Activated CD8-positive, alpha-beta T cell treated with anti-CD3 and anti-CD28 coated beads for 36 hours (primary cell): Measurements from ENCODE around the gene HDC. TPM values are rescaled to one million over a fixed set of nuclear protein-coding genes. Genes with fewer than 3 reads are reported as not detected.

Experiments
- ATAC-seq: fragments of 200-7000 bp; cut with Tn5 transposase; one replicate; pipeline ENCODE4 v1.10.0; 2021; ENCODE audit warnings: mild to moderate bottlenecking, moderate library complexity
- CTCF ChIA-PET: fragments of 350-600 bp; sonication (Branson Sonifier 250); formaldehyde crosslinking; loops from one replicate; lab custom pipeline; 2021; ENCODE audit warnings: antibody characterized with exemption; lab: Charles Lee
- POLR2A ChIA-PET: fragments of 350-600 bp; sonication (Branson Sonifier 250); formaldehyde crosslinking; loops from one replicate; lab custom pipeline; 2021; ENCODE audit warnings: antibody characterized with exemption; lab: Charles Lee
- DNase-seq: peaks from one replicate; pipeline ENCODE4 v3.0.0-alpha.2; 2020
- H3K27ac Mint-ChIP-seq: one replicate; pipeline ENCODE4 v1.8.0; 2021; ENCODE audit warnings: mild to moderate bottlenecking, mixed read lengths
- H3K27me3 Mint-ChIP-seq: one replicate; pipeline ENCODE4 v1.8.0; 2021; ENCODE audit warnings: mixed read lengths
- H3K36me3 Mint-ChIP-seq: one replicate; pipeline ENCODE4 v1.8.0; 2021; ENCODE audit warnings: low read depth, mixed read lengths
- H3K4me1 Mint-ChIP-seq: one replicate; pipeline ENCODE4 v1.8.0; 2021; ENCODE audit warnings: low read depth, mixed read lengths
- H3K4me3 Mint-ChIP-seq: one replicate; pipeline ENCODE4 v1.8.0; 2021; ENCODE audit warnings: mild to moderate bottlenecking, moderate library complexity, mixed read lengths
- H3K9me3 Mint-ChIP-seq: one replicate; pipeline ENCODE4 v1.8.0; 2021; ENCODE audit warnings: mixed read lengths
- intact Hi-C: fragments of 100-400 bp; cut with micrococcal nuclease; formaldehyde crosslinking; loops from one replicate; pipeline ENCODE4 v1.10.0; 2022
- total RNA-seq, 2 experiments: library from RNA; stranded (reverse); gene quantifications; one replicate each; pipeline ENCODE4 v1.2.3, GENCODE V29; 2021
- TF ChIP-seq, protein P1 (sequence below): fragments of 200-600 bp; IDR thresholded peaks from one replicate; pipeline ENCODE4 v1.8.0; 2022; ENCODE audit warnings: antibody characterized with exemption, mild to moderate bottlenecking

Gene HDC
- not detected for total RNA-seq

DNA sequence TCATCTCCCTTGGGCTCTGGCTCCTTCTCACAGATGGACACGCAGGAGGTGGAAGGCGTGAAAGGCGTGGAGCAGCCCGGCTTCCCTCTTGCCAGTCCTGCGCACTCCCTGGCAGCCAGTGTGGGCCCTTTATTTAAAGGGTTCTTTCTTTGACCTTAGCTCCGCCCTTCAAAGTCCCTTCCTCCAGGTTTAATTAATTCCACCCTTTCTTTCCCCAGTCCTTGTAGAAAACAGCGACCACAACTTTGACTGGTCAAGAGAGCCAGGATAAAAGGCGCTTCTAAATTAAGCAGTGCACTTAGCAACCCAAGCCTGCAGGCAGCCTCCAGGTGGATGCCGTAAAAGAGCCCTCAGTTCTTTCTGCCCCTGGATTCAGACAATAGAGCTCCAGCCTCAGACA, at the start of gene HDC:
Gene HDC, minus strand, starts transcription at position 107 of the 400 bp plus-strand sequence. Its CDS starts 103 bp downstream, at position 4.
- H3K9me3 Mint-ChIP-seq: peaks cover 3% of the 10 kb centered on the region
- POLR2A ChIA-PET: no interaction called here
- intact Hi-C loops: no loop called here
- H3K4me1 Mint-ChIP-seq: peaks cover 30% of the 10 kb centered on the region
- H3K4me3 Mint-ChIP-seq: no peak within 1 kb of the TSS
- TF ChIP-seq, protein P1, sequence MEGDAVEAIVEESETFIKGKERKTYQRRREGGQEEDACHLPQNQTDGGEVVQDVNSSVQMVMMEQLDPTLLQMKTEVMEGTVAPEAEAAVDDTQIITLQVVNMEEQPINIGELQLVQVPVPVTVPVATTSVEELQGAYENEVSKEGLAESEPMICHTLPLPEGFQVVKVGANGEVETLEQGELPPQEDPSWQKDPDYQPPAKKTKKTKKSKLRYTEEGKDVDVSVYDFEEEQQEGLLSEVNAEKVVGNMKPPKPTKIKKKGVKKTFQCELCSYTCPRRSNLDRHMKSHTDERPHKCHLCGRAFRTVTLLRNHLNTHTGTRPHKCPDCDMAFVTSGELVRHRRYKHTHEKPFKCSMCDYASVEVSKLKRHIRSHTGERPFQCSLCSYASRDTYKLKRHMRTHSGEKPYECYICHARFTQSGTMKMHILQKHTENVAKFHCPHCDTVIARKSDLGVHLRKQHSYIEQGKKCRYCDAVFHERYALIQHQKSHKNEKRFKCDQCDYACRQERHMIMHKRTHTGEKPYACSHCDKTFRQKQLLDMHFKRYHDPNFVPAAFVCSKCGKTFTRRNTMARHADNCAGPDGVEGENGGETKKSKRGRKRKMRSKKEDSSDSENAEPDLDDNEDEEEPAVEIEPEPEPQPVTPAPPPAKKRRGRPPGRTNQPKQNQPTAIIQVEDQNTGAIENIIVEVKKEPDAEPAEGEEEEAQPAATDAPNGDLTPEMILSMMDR: no peak
- H3K27me3 Mint-ChIP-seq: peaks cover 2% of the 10 kb centered on the region
- ATAC-seq (no peak), DNase-seq (no peak)
- no peaks in the 10 kb centered on the region for H3K36me3 Mint-ChIP-seq
- CTCF ChIA-PET: no interaction called here
- H3K27ac Mint-ChIP-seq: no peak within 1 kb of the TSS

DNA sequence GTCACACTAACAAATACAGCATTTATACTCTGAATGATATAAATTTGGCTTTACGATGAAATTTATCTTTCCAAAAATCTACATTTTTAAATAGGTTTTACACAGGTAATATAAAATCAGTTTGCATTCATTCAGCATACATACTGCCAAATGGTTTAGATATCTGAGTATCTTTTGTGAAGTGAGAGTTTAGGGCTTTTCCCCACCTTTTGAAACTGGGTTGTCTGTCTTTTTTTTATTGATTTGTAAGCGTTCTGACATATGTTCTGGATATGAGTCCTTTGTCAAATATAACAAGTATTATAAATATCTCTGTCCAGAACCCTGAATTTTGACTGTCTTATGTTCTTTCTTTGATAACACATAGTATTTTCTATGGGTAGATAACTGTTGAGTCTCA, 47.1 kb upstream of the HDC start:
- intact Hi-C loops: no loop called here
- TF ChIP-seq, protein P1: no peak
- H3K36me3 Mint-ChIP-seq: peaks cover 21% of the 10 kb centered on the region
- ATAC-seq (no peak), DNase-seq (no peak)
- no peak overlapping the region for H3K27ac Mint-ChIP-seq
- ChIA-PET CTCF (no interaction called here), POLR2A (no interaction called here)
- H3K4me3 Mint-ChIP-seq: no peak overlapping the region
- H3K27me3 Mint-ChIP-seq: no peaks in the 10 kb centered on the region
- H3K4me1 Mint-ChIP-seq: peaks cover 7% of the 10 kb centered on the region
- peaks cover 9% of the 10 kb centered on the region for H3K9me3 Mint-ChIP-seq

- POLR2A ChIA-PET: interaction anchor here (0.6 kb wide), 1 partner anchor 420 kb away, joined by 3 read pairs; no protein-coding TSS in a partner anchor
- no peak for ATAC-seq
- DNase-seq: no peak
Observed at GRCh38 chr15:50307799-50308198, 42.3 kb upstream of the HDC start.

GRCh38 chr15:50304836-50305235, 39.3 kb upstream of the HDC start:
- H3K36me3 Mint-ChIP-seq: peaks cover 53% of the 10 kb centered on the region

More at GRCh38 chr15:50307799-50308198, 42.3 kb upstream of the HDC start:
- Mint-ChIP-seq H3K4me1 (peaks cover 2% of the 10 kb centered on the region), H3K27me3 (no peaks in the 10 kb centered on the region), H3K27ac (no peak overlapping the region), H3K4me3 (no peak overlapping the region), H3K36me3 (peaks cover 39% of the 10 kb centered on the region), H3K9me3 (peaks cover 10% of the 10 kb centered on the region)
- TF ChIP-seq, protein P1: no peak
- CTCF ChIA-PET: interaction anchor here (0.8 to 1.3 kb wide), 2 partner anchors 8 to 59 kb away, joined by 3 to 4 read pairs; no protein-coding TSS in a partner anchor
- intact Hi-C loops: no loop called here

GRCh38 chr15:50302581-50302980, 37.1 kb upstream of the HDC start:
- H3K36me3 Mint-ChIP-seq: peaks cover 39% of the 10 kb centered on the region
- no peak for DNase-seq
- ChIA-PET POLR2A (no interaction called here), CTCF (interaction anchor here (1.7 kb wide), 1 partner anchor 13 kb away, joined by 8 read pairs; no protein-coding TSS in a partner anchor)
- ATAC-seq: no peak
- TF ChIP-seq, protein P1: no peak
- no peaks in the 10 kb centered on the region for H3K27me3 Mint-ChIP-seq
- H3K4me3 Mint-ChIP-seq: no peak overlapping the region
- H3K9me3 Mint-ChIP-seq: no peaks in the 10 kb centered on the region
- no peak overlapping the region for H3K27ac Mint-ChIP-seq
- no peaks in the 10 kb centered on the region for H3K4me1 Mint-ChIP-seq
- intact Hi-C loops: no loop called here

More at GRCh38 chr15:50304836-50305235, 39.3 kb upstream of the HDC start:
- ChIA-PET CTCF (interaction anchor here (1.4 kb wide), 1 partner anchor 11 kb away, joined by 8 read pairs; no protein-coding TSS in a partner anchor), POLR2A (no interaction called here)
- DNase-seq (no peak), ATAC-seq (no peak)
- TF ChIP-seq, protein P1: no peak
- no peaks in the 10 kb centered on the region for H3K4me1 Mint-ChIP-seq
- H3K9me3 Mint-ChIP-seq: peaks cover 10% of the 10 kb centered on the region
- H3K27ac Mint-ChIP-seq: no peak overlapping the region
- no peaks in the 10 kb centered on the region for H3K27me3 Mint-ChIP-seq
- H3K4me3 Mint-ChIP-seq: no peak overlapping the region
- intact Hi-C loops: no loop called here
